GM19467 (cell line): ENCODE results near the gene UCP2.
"Not testable (repeated sequence)": the region's sequence is repeated elsewhere in the genome, so short reads cannot be mapped to it uniquely, and the experiment has no call there.

Source experiments
- ATAC-seq: cut with Tn5 transposase; IDR thresholded peaks from one replicate; pipeline ENCODE4 v1.9.1; 2021; ENCODE audit warnings: mild to moderate bottlenecking, moderate library complexity; ENCODE audit not compliant: unreplicated experiment

Gene UCP2

DNA sequence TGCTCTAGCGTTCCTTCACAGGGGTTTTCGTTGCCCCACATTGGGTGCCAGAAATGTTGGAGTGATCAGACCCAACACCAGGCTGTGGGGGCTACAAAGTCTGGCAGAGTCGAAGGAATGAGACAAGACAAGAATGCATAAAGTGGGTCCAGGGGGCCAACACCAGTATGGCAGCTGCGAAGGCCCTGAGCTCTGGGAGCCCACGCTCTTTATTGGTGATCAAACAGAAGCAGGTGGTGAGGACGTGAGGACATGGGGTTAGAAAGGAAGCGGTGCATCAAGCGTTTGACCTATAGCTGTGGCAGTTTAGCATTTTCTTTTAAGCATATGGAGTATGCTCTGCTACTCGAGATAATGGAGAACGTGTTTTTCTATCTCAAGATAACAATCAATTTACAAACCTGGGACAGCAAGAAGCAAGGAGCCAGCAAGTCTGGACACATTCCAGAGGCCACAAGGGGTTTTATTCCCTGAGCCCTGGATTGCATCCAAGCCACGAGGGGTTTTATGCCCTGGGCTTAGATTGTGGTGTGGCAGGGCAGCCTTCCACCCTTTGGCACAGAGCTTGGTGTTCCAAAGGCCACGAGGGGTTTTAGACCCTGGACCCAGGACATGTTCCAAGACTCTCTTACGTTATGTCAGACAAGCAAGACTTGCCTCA is 35.7 kb downstream of the UCP2 start:
- ATAC-seq = no peak

GRCh38 chr11:73945396-73945795 is 37.2 kb downstream of the UCP2 start:
- ATAC-seq = no peak

GRCh38 chr11:73944901-73945300 is 37.7 kb downstream of the UCP2 start:
- ATAC-seq = no peak

- ATAC-seq = no peak
These were observed 38.6 kb downstream of the UCP2 start for GRCh38 chr11:73944085-73944484.

DNA sequence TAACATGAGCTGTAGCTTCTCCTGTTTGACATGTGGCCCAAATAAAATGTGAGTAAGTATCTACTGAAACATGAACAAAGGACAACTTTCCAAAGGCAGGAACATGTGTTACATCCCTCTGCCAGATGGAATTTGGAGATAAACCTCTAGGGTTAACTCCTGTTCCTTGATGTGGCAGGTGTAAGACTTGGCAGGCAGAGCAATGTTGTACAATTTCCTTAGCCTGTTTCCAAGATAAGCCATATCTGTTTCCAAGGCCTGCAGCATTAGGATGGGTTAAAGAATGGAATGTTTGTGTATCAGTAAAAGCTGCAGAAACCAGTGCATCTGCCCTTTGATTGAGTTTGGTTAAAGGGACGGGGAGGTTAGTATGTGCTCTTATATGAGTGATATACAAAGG is 40.6 kb downstream of the UCP2 start:
- no peak for ATAC-seq

- no peak for ATAC-seq
These were observed 41.7 kb downstream of the UCP2 start for GRCh38 chr11:73940801-73941570.

- ATAC-seq = no peak
These were observed 43.5 kb downstream of the UCP2 start for GRCh38 chr11:73939096-73939495.

DNA sequence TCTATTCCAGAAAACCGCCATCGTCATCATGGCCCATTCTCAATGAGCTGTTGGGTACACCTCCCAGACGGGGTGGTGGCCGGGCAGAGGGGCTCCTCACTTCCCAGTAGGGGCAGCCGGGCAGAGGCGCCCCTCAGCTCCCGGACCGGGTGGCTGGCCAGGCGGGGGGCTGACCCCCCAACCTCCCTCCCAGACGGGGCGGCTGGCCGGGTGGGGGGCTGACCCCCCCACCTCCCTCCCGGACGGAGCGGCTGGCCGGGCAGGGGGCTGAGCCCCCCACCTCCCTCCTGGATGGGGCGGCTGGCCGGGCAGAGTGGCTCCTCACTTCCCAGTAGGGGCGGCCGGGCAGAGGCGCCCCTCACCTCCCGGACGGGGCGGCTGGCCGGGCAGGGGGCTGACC is 46.6 kb downstream of the UCP2 start:
- ATAC-seq = not testable (repeated sequence)

GRCh38 chr11:73932781-73933180 is 49.9 kb downstream of the UCP2 start:
- ATAC-seq = no peak

GRCh38 chr11:73931951-73932350 is 50.7 kb downstream of the UCP2 start:
- ATAC-seq = no peak

DNA sequence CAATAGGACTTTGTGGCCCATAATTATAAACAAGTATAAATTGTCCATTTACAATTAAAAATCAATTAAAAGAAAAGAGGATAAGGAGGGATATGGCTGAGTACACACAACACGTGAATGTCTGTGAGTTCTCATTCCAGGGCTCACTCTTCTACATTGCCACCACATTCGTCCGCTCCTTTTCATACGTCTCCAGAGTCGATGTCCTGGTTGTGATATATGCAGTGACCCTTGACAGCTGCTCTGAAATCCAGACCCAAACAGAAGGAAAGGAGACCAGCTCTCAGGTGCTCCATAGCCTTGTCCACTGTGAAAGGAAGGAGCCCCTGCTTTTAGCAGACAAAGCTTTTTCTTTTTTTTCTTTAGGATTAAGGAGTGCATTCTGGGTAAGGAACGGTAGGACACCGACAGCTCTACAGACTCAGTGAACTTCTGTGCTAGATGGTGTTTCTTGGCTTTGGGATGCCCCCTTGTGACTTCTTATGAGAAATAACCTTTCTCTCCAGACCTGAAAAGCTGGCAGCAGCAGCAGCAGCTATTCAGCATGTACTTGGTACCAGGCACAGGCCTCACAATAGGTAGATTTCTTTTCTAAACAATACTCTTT is 51.5 kb downstream of the UCP2 start:
- no peak for ATAC-seq

- no peak for ATAC-seq
These were observed 53.3 kb downstream of the UCP2 start for GRCh38 chr11:73929388-73929787.
